Osteocyte (in vitro differentiated cells): Measurements from ENCODE around the gene FANCC. TPM values are rescaled to one million over a fixed set of nuclear protein-coding genes. Genes with fewer than 3 reads are reported as not detected.

ENCODE experiments used
- DNase-seq: peaks from one replicate; pipeline ENCODE4 v3.0.0; 2021; ENCODE audit warnings: mixed read lengths; ENCODE audit not compliant: unreplicated experiment; ENCODE audit errors: extremely low spot score
- H3K27ac Mint-ChIP-seq: one replicate; pipeline ENCODE4 v1.8.0; 2021; ENCODE audit warnings: mild to moderate bottlenecking, mixed read lengths; ENCODE audit not compliant: unreplicated experiment
- H3K27me3 Mint-ChIP-seq: one replicate; pipeline ENCODE4 v1.8.0; 2021; ENCODE audit warnings: mixed read lengths; ENCODE audit not compliant: unreplicated experiment
- H3K36me3 Mint-ChIP-seq: one replicate; pipeline ENCODE4 v1.8.0; 2021; ENCODE audit warnings: mixed read lengths; ENCODE audit not compliant: unreplicated experiment
- H3K4me1 Mint-ChIP-seq: one replicate; pipeline ENCODE4 v1.8.0; 2021; ENCODE audit warnings: mixed read lengths; ENCODE audit not compliant: unreplicated experiment
- H3K4me3 Mint-ChIP-seq: one replicate; pipeline ENCODE4 v1.8.0; 2021; ENCODE audit warnings: mild to moderate bottlenecking, moderate library complexity, mixed read lengths; ENCODE audit not compliant: unreplicated experiment
- H3K9me3 Mint-ChIP-seq: one replicate; pipeline ENCODE4 v1.8.0; 2021; ENCODE audit warnings: mixed read lengths; ENCODE audit not compliant: unreplicated experiment
- CTCF ChIP-seq: fragments of 200-600 bp; sonication (generic); IDR thresholded peaks from 2 replicates; pipeline ENCODE4 v1.5.0; 2021; ENCODE audit warnings: antibody characterized with exemption, mild to moderate bottlenecking, moderate library complexity
- total RNA-seq: library from RNA; stranded (reverse); gene quantifications from 2 replicates; pipeline ENCODE4 v1.2.1, GENCODE V29; 2021

The FANCC gene
- total RNA-seq, 1 donor from 2014 or later, result 12.3 TPM

- H3K27ac Mint-ChIP-seq, result no peak overlapping the region
- no peak overlapping the region for H3K4me3 Mint-ChIP-seq
- no peak for TF ChIP-seq CTCF
- peaks cover 32% of the 10 kb centered on the region for H3K27me3 Mint-ChIP-seq
- H3K4me1 Mint-ChIP-seq, result peaks cover 11% of the 10 kb centered on the region
- H3K9me3 Mint-ChIP-seq, result no peaks in the 10 kb centered on the region
- H3K36me3 Mint-ChIP-seq, result no peaks in the 10 kb centered on the region
- no peak for DNase-seq
Observed at GRCh38 chr9:95360866-95361265, 43.4 kb upstream of the FANCC start.

- Mint-ChIP-seq H3K36me3 (no peaks in the 10 kb centered on the region), H3K27ac (no peak overlapping the region), H3K9me3 (no peaks in the 10 kb centered on the region), H3K4me1 (peaks cover 3% of the 10 kb centered on the region), H3K27me3 (peaks cover 26% of the 10 kb centered on the region), H3K4me3 (no peak overlapping the region)
- DNase-seq, result peak; percentile 19
- no peak for TF ChIP-seq CTCF
Observed at GRCh38 chr9:95357316-95357715, 39.8 kb upstream of the FANCC start.

GRCh38 chr9:95355500-95355899 lies 38.0 kb upstream of the FANCC start:
- H3K4me3 Mint-ChIP-seq, result no peak overlapping the region
- TF ChIP-seq CTCF, result no peak
- H3K4me1 Mint-ChIP-seq, result no peaks in the 10 kb centered on the region
- H3K9me3 Mint-ChIP-seq, result no peaks in the 10 kb centered on the region
- H3K27ac Mint-ChIP-seq, result no peak overlapping the region
- DNase-seq, result peak; percentile 42
- H3K27me3 Mint-ChIP-seq, result peaks cover 22% of the 10 kb centered on the region
- no peaks in the 10 kb centered on the region for H3K36me3 Mint-ChIP-seq

- Mint-ChIP-seq H3K27ac (no peak overlapping the region), H3K4me1 (peaks cover 4% of the 10 kb centered on the region), H3K36me3 (peaks cover 5% of the 10 kb centered on the region), H3K4me3 (no peak overlapping the region), H3K9me3 (no peaks in the 10 kb centered on the region), H3K27me3 (peaks cover 22% of the 10 kb centered on the region)
- no peak for TF ChIP-seq CTCF
- DNase-seq, result peak; percentile 73
Observed at GRCh38 chr9:95351051-95351450, 33.5 kb upstream of the FANCC start.

GRCh38 chr9:95350266-95350665 lies 32.8 kb upstream of the FANCC start:
- Mint-ChIP-seq H3K4me3 (peak overlapping the region; percentile 66), H3K27me3 (peaks cover 14% of the 10 kb centered on the region), H3K9me3 (no peaks in the 10 kb centered on the region), H3K27ac (no peak overlapping the region), H3K36me3 (peaks cover 5% of the 10 kb centered on the region), H3K4me1 (peaks cover 4% of the 10 kb centered on the region)
- peak; percentile 73 for DNase-seq
- TF ChIP-seq CTCF, result no peak
